Stimulated activated naive B cell treated with anti-CD40 and anti-IgM and Interleukin-4, amounts not matched to agents 10 μg/mL and 1 μg/mL and 100 μg/mL, for 72 hours (primary cell): ENCODE results near the gene EIF4B.

Experiments
- ATAC-seq, 2 donors: fragments of 150-1000 bp; cut with Tn5 transposase; replicated peaks; 2 replicates each; pipeline ENCODE4 v1.10.0; 2021; ENCODE audit warnings: moderate library complexity in 1 of 2
- DNase-seq: peaks from one replicate; pipeline ENCODE4 v3.0.0; 2021
- H3K27ac Mint-ChIP-seq: one replicate; pipeline ENCODE4 v1.8.0; 2022; ENCODE audit warnings: mild to moderate bottlenecking, mixed read lengths
- H3K27me3 Mint-ChIP-seq, 2 donors: one replicate each; pipeline ENCODE4 v1.8.0; 2022; ENCODE audit warnings: mixed read lengths in 2 of 2
- H3K36me3 Mint-ChIP-seq, 2 donors: one replicate each; pipeline ENCODE4 v1.8.0; 2022; ENCODE audit warnings: mixed read lengths in 2 of 2, mild to moderate bottlenecking in 1 of 2
- H3K4me1 Mint-ChIP-seq, 2 donors: one replicate each; pipeline ENCODE4 v1.8.0; 2022; ENCODE audit warnings: mixed read lengths in 2 of 2, mild to moderate bottlenecking in 1 of 2
- H3K4me3 Mint-ChIP-seq, 2 donors: one replicate each; pipeline ENCODE4 v1.8.0; 2022; ENCODE audit warnings: mild to moderate bottlenecking in 2 of 2, mixed read lengths in 2 of 2, moderate library complexity in 1 of 2
- H3K9me3 Mint-ChIP-seq, 2 donors: one replicate each; pipeline ENCODE4 v1.8.0; 2022; ENCODE audit warnings: mixed read lengths in 2 of 2, mild to moderate bottlenecking in 1 of 2

Gene EIF4B

DNA sequence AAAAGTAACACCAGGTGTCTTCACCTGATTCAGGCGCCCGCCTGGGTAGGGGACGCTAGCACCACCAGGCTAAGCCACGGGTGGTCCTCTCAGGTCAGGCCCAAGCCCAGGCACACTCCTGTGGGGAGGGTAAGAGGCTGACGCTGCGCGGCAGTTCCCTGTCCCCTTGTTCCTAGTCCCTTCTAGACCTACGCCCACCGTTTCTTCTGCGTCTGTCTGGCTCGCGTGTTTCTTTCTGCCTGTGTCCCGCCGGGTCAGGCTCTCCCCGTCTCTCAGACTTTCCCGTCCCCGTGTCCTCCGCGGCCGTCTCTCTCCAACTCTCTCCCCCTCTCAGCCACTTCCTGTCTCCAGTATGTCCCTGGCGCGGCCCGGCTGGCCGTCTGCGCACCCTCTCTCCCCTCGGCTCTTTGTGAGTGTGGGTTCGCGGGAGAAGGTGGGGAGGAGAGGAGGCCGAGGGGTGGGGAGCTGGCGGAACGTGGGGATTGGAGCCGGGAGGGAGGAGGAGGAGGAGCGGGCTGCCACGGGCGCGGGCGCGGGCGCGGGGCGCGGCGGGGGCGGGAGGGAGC is 40.5 kb downstream of the EIF4B start:
- DNase-seq (peak; percentile 25), ATAC-seq (peak; percentile 51 to 52)
- Mint-ChIP-seq H3K27me3 (peaks cover 0 to 4% of the 10 kb centered on the region in 2 donors), H3K4me3 (peak overlapping the region; percentile 94), H3K9me3 (no peaks in the 10 kb centered on the region), H3K27ac (peak overlapping the region; percentile 83), H3K36me3 (peaks cover 4 to 17% of the 10 kb centered on the region in 2 donors), H3K4me1 (peaks cover 24 to 36% of the 10 kb centered on the region in 2 donors)

DNA sequence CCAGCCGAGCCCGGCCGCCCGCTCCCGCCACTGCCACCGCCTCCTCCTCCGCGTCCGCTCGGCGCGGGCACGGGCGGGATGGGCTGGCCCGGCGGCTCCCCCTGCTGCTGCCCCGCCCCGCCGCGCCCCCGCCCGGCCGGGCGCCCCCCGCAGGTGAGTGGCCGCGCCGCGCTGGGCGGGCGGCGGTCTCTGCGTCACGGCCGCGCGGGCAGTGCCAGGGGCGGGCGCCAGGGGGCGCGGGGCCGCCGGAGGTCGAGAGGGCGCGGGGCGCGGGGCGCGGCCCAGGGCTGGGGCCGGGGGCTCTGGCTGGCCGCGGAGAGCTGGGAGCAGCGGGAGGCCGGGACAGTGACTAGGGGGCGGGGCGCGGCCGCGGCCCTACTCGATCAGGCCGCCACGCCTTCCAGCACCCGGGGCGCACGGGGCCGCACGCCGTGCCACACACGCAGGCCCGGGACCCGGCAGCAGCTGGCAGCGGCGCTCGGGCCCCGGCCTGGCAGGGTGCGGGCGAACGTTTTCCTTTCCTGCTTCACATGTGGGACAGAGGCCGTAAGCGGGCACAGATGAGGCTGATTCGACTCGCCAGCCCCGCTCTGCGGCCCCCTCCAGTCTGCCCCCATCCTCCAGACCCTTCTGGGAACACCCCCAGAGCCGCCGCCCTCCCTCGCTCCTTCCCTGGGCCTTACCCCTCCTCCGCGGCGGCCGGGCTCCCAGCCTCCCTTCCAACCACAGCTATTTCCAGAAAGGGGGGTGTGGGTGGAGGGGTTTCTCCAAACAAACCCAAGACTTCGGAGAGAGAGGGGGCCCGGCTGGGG is 41.2 kb downstream of the EIF4B start:
- peaks cover 26 to 36% of the 10 kb centered on the region in 2 donors for H3K4me1 Mint-ChIP-seq
- H3K27ac Mint-ChIP-seq: no peak overlapping the region
- H3K9me3 Mint-ChIP-seq: no peaks in the 10 kb centered on the region
- H3K36me3 Mint-ChIP-seq: peaks cover 4 to 15% of the 10 kb centered on the region in 2 donors
- ATAC-seq (peak; percentile 72 to 76), DNase-seq (peak; percentile 51)
- peaks cover 0 to 4% of the 10 kb centered on the region in 2 donors for H3K27me3 Mint-ChIP-seq
- peak overlapping the region; percentile 57 to 94 for H3K4me3 Mint-ChIP-seq

DNA sequence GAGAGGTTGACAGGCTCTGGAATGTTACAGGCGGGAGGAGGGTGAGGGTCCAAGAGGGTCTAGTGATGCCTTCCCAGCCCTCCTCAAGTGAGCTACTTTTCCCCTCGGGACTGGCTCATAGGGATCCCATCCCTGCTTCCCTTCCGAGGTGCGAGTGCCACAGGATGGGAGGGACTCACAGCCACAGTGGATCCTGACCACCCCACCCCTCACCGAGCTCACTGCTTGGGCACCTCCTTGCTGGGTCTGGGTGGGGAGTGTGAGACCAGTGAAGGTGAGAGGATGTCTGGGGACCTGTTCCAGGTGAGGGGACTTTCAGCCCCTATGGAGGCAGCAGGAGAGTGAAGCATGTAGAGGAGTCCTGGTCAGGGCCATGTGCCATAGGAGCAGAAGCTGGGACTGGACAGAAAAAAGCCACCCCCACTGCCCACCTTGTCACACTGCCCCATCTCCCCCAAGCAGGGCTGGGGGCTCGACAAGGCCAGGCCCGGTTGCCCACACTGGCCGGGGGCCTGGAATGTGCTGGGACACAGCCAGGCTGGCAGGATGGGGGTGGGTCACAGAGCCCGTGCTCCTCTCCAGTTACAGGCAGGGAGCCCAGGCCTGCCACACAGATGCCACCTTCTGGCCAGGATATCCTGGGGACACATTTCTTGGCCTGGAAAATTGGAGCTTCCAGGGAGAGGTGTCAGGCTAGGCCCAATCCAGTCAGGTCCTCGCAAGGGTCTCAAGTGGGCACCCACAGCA is 42.0 kb downstream of the EIF4B start:
- H3K9me3 Mint-ChIP-seq: no peaks in the 10 kb centered on the region
- H3K27ac Mint-ChIP-seq: no peak overlapping the region
- peaks cover 0 to 4% of the 10 kb centered on the region in 2 donors for H3K27me3 Mint-ChIP-seq

DNA sequence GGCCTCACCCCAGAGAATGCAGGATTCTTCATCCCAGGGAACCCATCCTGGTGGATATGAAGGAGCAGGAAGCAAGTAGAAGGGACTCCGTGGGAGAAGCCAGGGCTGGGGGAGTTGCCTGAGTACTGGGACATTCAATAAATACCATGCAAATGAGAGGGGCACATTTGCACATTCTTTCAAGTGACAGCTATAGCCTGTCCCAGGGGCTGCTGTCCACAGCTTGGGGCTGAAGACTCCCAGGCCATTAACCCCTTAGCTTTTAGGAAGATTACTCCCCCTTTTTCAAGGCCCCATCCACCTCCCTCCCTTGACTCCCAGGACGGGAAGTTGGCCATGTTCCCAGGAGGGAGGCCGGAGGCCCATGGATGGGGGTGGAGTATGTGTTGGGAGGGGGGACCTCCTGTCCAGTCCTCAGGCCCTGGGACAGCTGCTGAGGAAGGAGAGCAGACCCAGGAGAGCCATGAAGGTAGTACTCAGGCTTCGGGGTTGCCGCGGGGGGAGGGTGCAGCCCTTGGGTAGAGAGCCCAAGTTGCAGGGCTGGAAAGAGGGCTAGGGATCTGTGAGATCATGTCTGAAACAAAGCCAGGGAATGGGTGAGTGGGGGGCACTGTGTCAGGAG is 42.6 kb downstream of the EIF4B start:
- H3K4me1 Mint-ChIP-seq: peaks cover 28 to 42% of the 10 kb centered on the region in 2 donors
- peaks cover 0 to 4% of the 10 kb centered on the region in 2 donors for H3K27me3 Mint-ChIP-seq
- peaks cover 4 to 7% of the 10 kb centered on the region in 2 donors for H3K36me3 Mint-ChIP-seq
- no peak overlapping the region for H3K27ac Mint-ChIP-seq
- no peak for DNase-seq
- H3K4me3 Mint-ChIP-seq: no peak overlapping the region
- H3K9me3 Mint-ChIP-seq: no peaks in the 10 kb centered on the region
- no peak for ATAC-seq

More for the DNA sequence above, 42.0 kb downstream of the EIF4B start:
- no peak for DNase-seq
- ATAC-seq: no peak
- peaks cover 25 to 36% of the 10 kb centered on the region in 2 donors for H3K4me1 Mint-ChIP-seq
- peak overlapping the region; percentile 57 to 94 for H3K4me3 Mint-ChIP-seq
- peaks cover 4 to 7% of the 10 kb centered on the region in 2 donors for H3K36me3 Mint-ChIP-seq

DNA sequence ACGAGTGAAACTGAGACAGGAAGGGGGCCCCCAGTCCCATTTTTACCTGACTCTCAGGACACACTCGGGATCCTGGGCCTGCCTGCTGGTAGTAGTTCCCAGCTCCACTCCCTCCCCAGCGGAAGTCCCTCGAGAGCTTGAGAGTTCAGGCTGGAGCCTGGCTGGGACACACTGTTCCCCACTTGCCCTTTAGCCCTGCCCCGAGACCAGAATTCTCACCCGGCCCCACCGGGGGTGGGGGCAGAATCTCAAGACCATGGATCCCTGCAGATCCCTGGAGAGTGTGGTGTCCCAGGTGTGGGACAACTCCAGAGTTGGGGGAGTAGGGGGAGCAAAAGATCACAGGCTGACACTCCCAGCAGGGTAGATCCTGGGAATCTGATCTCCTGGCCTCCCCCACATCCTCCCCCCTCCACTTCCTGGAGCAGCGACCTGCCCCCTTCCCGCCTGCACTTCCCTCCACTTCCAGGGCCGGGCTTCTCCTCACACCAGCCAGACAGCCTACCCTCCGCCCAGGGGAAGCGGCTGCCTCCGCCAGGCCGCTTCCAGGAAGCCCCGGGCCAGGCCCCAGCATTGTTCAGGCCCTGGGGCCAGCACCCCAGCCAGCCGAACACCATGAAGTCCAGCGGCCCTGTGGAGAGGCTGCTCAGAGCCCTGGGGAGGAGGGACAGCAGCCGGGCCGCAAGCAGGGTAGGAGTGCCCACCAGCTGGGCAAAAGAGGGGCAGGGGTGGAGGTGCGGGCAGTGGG is 43.5 kb downstream of the EIF4B start, which contains the start of gene TNS2:
TNS2 (plus strand) TSS at position 495 of the 748 bp plus-strand sequence; CDS start at position 616, 121 bp downstream.
- DNase-seq (no peak), ATAC-seq (no peak)
- H3K27ac Mint-ChIP-seq: peak within 1 kb of the TSS; percentile 33
- peaks cover 0 to 4% of the 10 kb centered on the region in 2 donors for H3K27me3 Mint-ChIP-seq
- no peak within 1 kb of the TSS for H3K4me3 Mint-ChIP-seq
- peaks cover 2 to 4% of the 10 kb centered on the region in 2 donors for H3K36me3 Mint-ChIP-seq
- peaks cover 31 to 47% of the 10 kb centered on the region in 2 donors for H3K4me1 Mint-ChIP-seq
- H3K9me3 Mint-ChIP-seq: no peaks in the 10 kb centered on the region

DNA sequence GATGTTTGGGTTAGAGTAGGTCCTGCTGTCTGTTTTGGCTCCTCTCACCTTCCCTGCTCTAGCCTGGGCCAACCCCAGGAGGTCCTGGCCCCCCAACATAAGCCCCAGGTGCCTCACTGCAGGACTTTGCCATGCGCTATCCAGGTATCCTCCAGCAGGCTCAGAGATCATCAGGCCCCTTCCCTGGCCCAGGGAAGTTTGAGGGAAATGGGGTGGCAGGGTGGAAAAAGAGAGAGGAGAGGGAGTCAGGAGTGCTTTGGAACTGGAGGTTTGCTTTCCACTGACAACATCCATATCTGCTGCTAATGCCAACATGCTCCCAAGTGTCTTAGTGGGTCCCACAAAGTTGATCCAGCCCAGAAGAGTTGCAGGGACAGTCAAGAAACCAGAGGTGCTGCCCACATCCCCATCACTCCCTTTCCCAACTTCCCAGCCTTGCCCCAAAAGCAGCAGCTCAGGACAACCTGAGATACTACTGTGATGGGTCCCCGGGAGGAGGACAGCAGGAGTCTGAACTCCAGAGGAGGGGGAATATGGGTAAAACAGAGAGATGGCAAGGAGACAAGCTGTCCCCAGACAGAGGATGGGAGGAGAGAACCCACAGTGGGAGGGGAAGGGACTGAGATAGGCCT is 44.3 kb downstream of the EIF4B start:
- Mint-ChIP-seq H3K4me1 (peaks cover 28 to 47% of the 10 kb centered on the region in 2 donors), H3K27ac (peak overlapping the region; percentile 33), H3K9me3 (no peaks in the 10 kb centered on the region), H3K36me3 (peaks cover 0 to 3% of the 10 kb centered on the region in 2 donors), H3K27me3 (peaks cover under 1 to 4% of the 10 kb centered on the region in 2 donors), H3K4me3 (no peak overlapping the region)
- ATAC-seq: no peak
- DNase-seq: no peak

DNA sequence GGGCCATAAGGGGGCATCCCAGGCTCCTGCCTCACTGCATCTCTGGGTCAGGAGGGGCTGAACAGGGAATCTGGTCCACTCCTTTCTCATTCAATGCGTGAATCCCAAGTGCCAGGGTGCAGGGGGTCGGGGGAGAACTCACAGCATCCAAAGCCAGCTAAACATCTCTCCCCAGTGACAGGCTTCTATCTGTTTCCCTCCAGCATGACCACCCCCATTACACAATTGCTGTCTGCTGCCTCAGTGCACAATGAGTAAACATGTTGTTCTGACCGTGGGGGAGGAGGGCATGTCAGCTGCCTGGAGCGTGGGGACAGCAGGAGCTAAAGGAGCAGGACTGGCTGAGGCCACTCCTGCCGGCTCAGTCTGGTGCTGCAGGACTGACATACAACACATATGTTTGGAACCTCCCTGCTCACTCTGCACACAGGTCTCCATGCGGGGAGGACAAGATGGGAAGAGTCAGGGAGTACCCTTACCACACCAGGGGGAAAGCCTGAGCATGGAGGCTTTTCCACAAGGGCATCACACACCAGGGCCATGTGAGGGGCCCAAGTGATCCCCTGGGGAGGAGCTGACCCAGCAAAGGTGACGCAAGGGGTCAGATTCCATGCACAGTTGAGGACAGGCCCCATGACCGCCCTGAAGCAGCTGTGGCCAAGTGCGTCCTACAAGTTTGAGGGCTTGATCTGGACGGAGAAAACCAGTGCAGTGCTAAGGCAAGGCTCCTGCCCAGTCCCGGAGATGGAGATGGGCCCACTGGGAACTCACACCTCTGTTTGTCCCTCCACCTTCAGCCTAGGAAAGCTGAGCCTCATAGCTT is 45.0 kb downstream of the EIF4B start:
- Mint-ChIP-seq H3K27ac (no peak overlapping the region), H3K9me3 (no peaks in the 10 kb centered on the region), H3K4me1 (peaks cover 20 to 41% of the 10 kb centered on the region in 2 donors), H3K27me3 (peaks cover 0 to 6% of the 10 kb centered on the region in 2 donors), H3K36me3 (peaks cover 0 to 3% of the 10 kb centered on the region in 2 donors), H3K4me3 (no peak overlapping the region)
- DNase-seq (no peak), ATAC-seq (no peak)

DNA sequence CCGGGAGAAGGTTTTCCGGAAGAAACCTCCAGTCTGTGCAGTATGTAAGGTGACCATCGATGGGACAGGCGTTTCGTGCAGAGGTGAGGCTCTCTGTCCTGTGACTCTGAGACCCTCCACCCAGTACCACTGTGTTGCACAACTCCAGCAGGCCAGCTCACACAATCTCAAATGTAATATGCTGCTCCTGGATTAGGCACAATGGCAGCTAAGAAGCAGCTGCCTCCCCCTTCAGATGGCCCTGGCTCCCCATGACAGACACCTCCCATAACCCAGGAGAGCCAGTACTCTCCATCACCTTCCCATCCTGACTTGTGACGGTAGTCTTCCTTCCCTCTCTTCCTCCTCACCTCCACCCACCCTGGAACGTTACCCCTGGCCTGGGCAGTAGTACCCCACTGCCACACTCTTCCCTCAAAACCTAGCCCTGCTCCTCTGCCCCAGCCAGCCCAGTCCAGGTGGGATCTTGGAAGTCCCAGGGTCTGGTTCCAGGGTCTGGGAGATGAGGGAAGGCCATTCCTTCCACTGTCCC is 45.7 kb downstream of the EIF4B start:
- Mint-ChIP-seq H3K9me3 (no peaks in the 10 kb centered on the region), H3K36me3 (peaks cover 0 to 3% of the 10 kb centered on the region in 2 donors), H3K27ac (no peak overlapping the region), H3K27me3 (peaks cover 0 to 6% of the 10 kb centered on the region in 2 donors), H3K4me1 (peaks cover 16 to 34% of the 10 kb centered on the region in 2 donors), H3K4me3 (no peak overlapping the region)
- no peak for ATAC-seq
- DNase-seq: no peak

DNA sequence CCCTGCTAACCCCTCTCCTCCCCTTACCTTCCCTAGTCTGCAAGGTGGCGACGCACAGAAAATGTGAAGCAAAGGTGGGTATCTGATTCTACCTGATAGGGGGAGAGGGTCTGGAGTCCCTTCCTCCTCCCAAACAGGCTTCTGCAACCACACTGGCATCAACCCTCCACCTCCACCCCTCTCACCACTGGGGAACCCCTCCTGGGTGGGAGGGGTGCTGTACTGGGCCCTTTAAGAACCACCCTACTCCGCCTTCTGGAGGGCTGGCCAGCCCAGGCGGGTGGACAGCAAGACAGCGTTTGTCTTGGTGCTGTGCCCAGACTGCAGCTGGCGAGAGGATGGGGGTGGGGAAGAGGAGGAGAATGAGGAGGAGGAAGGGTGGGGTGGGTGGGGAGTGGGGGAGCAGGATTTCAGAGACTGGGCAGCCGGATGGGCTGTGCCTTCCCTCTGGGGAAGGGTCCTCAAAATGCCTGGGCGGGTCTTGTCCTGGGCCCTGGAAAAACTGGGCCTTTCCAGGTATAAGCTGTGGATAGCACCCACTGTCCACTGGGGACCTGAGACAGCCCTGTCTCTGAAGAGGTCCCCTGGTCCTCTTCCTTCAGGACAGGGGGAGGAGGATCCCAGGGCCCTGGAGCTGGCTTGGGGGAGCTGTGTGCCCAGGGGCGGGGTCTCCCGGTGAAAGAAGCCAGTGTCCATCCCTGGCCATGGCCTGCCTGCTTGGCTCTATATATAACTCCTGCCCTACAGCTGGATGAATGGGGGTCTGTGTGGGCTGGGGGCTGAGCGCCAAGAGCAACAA is 46.4 kb downstream of the EIF4B start:
- no peak overlapping the region for H3K27ac Mint-ChIP-seq
- ATAC-seq: no peak
- H3K4me3 Mint-ChIP-seq: no peak overlapping the region

DNA sequence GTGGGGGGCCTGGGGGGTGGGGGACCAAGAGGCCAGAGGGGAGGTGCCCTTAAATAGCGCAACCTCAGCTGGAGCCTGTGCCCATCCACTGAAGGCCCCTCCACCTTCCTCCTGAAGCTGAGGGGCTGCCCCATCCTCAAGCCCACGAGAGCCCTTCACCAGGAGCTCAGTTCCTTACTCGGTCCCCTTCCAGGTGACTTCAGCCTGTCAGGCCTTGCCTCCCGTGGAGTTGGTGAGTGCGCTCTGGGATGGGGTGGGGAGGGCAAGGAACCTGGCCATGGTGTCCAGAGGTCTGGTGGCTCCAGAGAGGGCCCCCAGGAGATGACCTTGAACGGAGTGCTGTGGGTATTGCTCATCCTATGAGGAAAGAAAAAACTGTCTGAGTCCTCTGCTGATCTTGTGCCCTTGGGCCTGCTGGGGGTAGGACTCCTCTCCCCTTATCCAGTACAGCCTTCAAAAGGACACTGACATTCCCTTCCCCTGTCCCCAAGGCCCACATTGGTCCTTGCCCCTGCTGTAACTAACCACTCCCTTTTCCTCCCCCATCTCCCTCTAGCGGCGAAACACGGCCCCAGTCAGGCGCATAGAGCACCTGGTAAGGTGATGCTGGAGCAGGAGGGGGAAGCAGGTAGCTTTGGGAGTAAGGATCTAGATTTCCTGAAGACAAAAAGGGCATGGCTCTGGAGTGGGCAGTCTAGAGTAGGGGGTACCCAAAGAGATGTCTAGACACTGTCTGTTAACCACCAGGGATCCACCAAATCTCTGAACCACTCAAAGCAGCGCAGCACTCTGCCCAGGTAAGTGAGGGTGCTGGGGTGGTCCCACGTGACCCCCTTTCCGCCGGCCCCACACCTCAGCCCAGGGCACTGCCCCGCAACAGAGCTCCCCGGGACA is 47.2 kb downstream of the EIF4B start:
- DNase-seq (peak; percentile 33), ATAC-seq (peak; percentile 34 to 43)
- Mint-ChIP-seq H3K27me3 (peaks cover 3 to 6% of the 10 kb centered on the region in 2 donors), H3K9me3 (no peaks in the 10 kb centered on the region), H3K27ac (peak overlapping the region; percentile 98), H3K4me3 (peak overlapping the region; percentile 98 to 99), H3K4me1 (peaks cover 16 to 28% of the 10 kb centered on the region in 2 donors), H3K36me3 (peaks cover 0 to 3% of the 10 kb centered on the region in 2 donors)

More for the DNA sequence above, 46.4 kb downstream of the EIF4B start:
- Mint-ChIP-seq H3K4me1 (peaks cover 16 to 32% of the 10 kb centered on the region in 2 donors), H3K9me3 (no peaks in the 10 kb centered on the region), H3K36me3 (peaks cover 0 to 3% of the 10 kb centered on the region in 2 donors), H3K27me3 (peaks cover 0 to 6% of the 10 kb centered on the region in 2 donors)
- no peak for DNase-seq
